NCI-H82 (cell line): ENCODE measurements around the gene MLEC.

Experiments
- DNase-seq: peaks from one replicate; lab custom pipeline; 2025; lab: John Stamatoyannopoulos, UW

Gene MLEC, protein sequence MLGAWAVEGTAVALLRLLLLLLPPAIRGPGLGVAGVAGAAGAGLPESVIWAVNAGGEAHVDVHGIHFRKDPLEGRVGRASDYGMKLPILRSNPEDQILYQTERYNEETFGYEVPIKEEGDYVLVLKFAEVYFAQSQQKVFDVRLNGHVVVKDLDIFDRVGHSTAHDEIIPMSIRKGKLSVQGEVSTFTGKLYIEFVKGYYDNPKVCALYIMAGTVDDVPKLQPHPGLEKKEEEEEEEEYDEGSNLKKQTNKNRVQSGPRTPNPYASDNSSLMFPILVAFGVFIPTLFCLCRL

DNA sequence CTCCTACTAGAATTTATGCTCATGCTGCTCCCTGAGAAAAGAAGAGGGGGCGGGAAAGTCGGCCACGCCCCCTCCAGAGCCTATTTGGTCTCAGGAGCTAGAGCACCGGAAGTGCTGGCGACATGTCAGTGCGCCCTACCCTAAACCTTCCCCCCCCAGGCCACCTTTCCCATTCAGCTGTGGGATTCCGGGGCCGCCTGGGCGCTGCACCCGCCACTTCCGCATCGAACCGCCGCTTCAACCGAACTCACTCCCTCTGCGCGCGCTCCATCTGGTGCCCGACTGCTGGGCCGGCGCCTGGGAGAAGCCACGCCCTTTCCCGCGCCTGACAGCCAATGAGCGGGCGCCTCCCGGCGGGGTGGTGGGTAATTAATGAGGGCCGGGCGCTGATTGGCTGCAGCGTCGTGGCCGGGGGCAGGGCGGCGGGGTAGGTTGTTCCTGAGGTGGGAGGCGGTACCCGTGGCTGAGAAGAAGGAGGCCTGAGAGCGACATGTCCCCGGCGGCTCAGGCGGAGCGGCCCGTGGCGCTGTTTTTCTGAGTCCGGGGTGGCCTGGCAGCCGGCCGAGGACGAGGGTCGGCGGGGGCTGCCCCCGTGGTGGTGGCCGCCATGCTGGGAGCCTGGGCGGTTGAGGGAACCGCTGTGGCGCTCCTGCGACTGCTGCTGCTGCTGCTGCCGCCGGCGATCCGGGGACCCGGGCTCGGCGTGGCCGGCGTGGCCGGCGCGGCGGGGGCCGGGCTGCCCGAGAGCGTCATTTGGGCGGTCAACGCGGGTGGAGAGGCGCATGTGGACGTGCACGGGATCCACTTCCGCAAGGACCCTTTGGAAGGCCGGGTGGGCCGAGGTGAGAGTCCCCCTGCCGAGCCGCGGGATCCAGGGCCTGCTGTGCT lies at the start of gene MLEC:
Gene MLEC, plus strand, starts transcription at position 460 of the 888 bp plus-strand sequence. Its CDS starts 148 bp downstream, at position 608.
- peak; percentile 99 for DNase-seq

DNA sequence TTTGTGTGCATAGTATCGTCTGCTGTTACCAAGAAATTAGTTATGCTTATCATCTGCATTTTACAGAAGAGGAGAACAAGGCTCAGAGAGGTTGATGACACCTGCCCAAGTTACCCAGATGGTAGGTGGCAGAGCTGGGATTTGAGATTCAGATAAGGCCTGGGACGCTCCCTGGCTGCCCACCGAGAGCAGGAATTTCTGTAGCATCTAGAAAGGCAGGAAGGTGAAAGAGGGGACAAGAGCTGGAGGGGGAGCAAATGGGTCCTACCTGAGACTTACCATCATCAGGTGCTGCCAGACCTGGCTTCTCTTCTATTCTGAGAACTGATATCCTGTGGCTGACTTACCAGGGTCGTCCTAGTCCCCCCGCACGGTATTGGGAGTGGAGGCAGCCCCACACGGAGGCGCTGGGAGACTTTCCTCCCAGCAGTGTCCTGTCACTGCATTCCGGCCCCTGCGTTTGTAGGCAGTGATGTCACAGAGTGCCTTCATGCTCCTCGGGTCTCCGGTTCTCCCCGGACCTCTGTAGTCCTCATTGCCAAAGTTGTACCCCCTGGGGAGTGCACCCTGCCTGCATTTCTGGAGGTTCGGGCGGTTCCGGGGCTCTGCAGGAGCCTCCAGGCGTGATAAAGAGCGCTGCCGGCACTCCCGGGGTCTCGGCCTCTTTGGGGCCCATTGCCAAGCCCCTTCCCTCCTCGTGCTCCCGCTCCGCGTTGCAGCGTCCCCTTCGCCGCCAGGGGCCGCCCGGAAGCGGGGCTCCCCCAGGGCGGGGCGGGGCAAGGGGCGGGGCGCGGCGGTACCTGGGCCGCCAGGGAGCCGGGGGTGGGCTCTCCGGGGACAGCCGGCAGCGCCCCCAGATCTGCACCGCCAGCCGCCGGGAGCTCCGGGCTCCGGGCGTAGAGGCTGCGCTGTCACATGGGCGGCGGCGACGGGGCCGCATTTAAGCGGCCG lies 46.9 kb upstream of the MLEC start, which contains the start of gene CABP1:
Gene CABP1, plus strand, starts transcription at position 856 of the 951 bp plus-strand sequence. Its CDS starts 60 bp downstream, at position 916.
- peak; percentile 77 for DNase-seq

DNA sequence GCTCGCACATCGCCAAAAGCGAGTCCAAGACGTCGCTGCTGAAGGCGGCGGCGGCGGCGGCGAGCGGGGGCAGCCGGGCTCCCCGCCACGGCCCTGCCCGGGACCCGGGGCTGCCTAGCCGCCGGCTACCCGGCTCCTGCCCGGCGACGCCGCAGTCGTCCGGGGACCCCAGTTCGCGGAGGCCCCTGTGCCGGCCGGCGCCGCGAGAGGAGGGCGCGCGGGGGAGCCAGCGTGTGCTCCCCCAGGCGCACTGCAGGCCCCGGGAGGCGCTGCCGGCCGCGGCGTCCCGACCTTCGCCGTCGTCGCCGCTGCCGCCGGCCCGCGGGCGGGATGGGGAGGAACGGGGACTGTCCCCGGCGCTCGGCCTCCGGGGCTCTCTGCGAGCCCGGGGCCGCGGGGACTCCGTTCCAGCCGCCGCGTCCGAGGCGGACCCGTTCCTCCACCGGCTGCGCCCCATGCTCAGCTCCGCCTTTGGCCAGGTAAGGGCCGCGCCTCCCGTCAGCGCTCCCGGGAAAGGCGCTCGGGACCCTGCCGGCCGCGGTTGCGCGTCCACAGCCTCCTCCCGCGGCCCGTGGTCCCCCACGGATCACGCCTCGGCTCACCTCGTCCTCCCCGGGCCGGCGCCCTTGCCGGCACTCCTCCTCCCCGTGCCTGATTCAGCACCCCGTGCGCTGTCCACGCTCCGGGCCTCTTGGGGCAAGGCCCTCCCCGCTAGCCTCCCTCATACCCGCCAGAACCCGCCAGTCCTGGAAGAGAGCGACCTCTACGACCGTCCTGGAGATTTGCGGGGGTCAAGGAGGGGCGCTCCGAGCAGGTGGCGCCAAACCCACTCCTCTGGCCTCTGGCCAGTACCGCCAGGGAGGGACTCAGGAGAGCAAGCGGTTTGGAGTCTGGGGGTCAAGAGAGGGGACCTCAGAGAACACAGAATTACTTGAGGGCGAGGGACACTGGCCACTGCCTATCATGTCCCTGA lies 45.8 kb upstream of the MLEC start:
- peak; percentile 27 for DNase-seq

DNA sequence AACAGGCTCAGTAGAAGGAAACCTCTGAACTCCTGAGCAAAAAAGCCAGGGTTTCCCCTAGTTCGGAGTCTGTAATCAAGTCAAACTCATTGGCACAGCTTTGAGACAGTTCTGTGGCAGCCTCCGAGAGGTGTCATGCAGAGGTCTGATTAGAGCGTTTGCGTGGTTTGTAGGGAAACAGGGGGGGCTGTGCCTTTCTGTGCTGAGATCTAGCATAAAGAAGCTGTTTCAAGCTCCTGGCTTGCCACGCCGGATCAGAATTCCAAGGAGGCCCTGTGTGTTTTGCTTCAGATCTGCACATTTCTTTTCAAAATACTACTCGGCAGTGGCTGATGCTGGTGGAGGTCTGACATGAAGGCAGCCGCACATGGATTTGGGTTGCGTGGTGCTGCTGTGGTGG lies 44.8 kb upstream of the MLEC start:
- DNase-seq = no peak

DNA sequence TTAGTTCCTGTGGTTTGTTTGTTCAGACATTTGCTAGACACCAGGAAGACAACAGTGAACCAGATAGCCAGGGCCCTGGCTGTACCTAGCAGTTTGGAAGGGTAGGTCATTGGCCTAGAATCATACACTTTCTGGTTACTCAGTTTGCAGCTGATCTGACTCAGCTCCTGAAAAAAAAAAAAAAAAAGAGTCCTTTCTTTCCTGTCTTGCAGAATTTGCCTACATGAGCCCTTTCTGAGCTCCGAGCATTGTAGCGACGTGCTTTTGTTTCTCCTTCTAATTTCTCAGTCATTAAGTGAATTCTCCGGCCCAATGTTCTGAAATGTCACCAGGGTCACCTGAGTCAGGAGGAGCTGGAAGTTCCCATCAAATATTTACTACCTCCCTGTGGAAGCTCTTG lies 44.1 kb upstream of the MLEC start:
- DNase-seq = no peak

DNA sequence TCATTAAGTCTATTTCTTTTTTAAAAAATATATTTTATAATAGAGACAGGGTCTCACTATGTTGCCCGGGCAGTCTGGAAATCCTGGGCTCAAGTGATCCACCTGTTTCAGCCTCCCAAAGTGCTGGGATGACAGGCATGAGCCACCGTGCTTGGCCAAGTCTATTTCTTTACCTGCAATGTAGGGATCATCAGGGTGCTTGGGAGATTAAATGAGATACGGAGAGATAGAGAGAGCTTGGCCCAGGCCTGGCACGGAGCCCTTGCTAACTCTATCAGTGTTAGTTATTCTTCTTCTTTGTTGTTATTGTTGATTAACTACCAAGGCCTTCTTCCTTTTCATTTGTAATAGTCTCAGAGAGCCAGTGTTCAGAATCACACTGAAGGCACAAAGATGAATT lies 43.4 kb upstream of the MLEC start:
- no peak for DNase-seq

DNA sequence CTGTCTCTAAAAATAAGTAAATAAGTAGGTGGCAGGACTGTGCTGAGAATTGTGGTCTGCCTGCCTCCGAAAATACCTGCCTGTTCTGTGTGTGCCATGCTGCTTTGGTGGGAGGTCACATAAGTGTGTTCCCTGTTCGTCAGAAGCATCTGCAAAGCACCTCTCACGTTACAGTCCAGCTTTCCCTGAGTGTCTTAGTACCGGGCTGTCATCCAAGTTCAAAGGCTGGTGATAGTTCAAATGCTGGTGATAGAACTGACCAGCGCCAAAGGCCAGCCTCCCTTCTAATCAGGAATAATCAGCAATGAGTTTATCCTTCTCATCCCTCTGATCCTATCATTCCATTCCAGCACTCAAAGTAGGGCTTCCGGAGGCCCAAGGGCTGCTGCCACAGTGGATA lies 40.9 kb upstream of the MLEC start:
- no peak for DNase-seq

DNA sequence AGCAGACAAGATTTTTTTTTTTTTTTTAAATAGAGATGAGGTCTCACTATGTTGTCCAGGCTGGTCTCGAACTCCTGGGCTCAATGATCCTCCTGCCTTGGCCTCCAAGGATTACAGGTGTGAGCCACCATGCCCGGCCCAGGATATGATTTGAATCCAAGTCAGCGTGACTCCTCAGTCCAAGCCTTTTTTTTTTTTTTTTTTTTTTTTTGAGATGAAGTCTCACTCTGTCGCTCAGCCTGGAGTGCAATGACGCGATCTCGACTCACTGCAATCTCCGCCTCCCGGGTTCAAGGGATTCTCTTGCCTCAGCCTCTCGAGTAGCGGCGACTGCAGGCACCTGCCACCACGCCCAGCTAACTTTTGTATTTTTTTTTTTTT lies 39.6 kb upstream of the MLEC start:
- DNase-seq = no peak

DNA sequence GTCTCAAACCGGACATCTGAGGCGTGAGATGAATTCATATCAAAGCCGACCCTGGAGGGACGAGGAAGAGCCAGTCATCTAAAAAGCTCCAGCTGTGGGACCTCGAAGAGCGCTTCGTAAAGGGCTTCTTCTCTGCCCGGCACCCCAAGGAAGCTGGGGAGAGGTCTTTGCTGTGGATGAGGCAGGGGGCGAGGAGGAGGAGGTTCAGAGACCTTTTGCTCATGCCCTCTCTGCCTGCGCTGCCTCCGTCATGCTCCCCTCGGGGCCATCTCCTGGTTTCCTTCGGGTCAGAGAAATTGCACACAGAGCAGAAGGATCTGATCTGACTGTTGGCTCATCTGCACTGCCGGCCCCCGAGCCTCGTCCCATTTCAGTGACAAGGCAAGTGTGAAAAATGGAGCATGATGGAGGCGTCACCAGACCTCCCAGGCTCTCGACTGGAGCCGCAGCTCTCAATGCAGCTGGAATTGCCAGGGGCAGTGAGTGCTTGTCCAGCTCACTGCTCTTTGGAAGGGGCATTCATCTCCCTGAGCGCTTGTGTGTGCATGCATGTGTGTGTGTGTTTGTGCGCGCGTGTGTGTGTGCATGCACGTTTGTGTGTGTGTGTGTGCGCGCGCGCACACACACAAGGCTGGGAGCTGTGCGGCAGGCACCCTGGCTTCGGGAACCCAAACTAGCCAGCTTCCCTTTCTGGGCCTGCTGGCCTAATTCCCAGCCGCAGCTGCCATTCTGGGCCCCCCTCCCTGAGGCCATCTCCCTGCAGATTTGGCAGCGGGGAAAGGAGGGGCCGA lies 37.3 kb upstream of the MLEC start:
- peak; percentile 94 for DNase-seq

DNA sequence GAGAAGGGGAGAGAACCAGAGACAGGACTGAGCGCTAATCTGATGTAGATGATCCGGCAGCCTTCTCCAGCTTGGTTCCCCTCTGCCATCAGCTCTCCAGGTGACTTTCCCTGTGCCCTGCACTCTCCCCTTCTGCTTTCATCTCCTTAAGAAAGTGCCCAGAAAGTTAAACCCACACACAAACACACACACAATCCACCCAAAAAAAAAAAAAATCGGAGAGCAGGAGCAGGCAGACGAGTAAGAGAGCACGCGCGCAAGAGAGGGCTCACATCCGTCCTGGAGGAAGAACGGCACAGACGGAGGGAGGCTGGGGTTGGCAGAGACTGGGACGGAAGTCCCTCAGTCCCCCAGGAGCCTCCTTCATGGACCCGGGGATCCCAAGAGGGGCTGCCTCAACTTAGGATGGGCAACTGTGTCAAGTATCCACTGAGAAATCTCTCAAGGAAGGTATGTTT lies 36.7 kb upstream of the MLEC start:
- DNase-seq = peak; percentile 46

DNA sequence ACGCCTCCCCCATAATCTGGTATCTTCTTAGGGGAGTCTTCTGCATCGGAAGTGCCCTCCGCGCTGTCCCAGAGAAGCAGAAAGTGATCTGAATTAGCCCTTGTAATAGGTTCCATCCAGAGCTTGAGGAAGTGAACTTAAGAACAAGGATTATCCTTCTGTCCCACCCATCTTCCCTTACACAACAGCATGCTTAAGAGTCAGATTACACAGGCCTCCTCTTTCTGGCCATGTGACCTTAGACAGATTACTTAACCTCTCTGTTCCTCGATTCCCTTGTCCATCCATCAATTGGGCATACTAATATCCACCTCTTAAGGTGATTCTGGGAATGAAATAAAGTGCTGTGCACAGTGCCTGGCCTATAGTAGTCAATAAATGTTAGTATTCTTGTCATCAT lies 35.1 kb upstream of the MLEC start:
- DNase-seq = peak; percentile 85

DNA sequence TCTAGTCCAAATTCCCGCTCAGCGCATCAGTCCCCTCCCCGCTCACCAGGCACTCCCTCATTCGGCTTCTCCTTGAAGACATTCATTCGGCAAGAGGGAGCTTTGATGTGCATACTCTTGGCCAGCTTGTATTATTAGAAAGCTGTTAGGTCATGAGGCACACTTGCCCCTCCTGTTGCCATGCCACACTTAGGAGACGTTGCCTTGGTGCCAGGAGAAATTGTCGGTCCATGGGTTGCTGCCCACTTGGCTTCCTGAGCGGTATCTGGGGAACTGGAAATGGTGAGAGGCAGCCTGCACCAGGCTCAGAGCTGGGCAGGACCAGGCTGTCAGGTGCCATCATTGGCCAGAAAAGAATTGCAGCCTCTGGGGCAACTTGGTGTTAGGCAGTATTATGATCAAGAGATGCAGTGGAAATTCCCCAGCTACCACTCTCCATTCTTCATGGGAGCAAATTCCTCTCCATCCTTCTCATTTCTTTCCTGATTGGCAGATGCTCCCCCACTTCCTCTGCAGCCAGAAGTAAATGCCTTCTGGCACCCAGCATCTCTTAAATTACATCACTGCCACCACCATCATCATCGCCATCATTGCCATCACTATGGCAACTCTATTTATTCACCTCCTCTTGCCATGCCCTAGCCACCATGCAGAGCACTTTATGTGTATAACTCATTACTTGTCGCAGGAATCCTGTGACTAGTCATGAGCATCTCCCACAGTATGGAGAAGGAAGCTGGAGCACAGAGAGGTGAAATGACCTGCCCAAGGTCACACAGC lies 34.1 kb upstream of the MLEC start:
- DNase-seq = no peak

DNA sequence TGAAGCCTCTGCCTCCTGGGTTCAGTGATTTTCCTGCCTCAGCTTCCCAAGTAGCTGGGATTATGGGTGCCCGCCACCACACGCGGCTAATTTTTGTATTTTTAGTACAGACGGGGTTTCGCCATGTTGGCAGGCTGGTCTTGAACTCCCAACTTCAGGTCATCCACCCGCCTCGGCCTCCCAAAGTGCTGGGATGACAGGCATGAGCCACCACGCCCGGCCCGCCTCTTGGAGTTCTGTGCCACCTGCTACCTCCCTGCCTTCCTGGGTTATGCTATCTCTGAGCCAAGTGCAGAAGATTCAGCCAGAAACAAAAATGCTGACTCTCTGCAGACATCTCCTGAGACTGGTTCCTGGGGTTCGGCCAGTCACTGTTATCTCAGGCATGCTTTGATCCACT lies 33.3 kb upstream of the MLEC start:
- DNase-seq = no peak

DNA sequence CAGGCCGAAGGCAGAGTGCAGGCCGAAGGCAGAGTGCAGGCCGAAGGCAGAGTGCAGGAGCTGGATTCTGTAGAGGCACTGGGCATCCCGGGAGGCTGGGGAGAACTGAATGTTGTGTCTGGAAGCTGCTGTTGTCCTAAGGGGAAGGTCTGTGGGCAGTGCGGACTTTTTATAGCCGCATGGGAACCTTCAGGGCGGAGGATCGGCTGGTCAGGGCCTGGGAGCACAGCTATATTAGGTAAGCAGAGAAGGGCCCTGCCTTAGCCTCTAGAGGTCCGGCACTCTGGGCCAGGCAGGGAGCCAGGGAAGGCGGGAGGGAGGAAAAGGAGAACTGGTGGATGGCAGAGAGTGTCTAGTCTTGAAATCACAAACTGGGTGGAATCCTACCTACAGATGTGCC lies 32.3 kb upstream of the MLEC start:
- no peak for DNase-seq

DNA sequence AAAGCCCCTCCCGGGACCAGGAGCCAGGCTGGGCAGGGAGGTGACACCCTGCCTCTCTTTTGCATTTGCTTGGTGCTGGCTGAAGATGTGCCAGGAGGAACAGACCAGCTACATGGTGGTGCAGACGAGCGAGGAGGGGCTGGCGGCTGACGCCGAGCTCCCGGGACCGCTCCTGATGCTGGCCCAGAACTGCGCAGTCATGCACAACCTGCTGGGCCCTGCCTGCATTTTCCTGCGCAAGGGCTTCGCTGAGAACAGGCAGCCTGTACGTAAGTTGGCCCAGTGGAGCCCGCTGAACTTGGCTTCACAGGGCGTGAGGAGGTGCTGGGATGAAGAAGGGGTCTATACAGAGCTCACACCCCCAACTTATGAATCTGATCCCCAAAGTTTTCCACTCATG lies 30.9 kb upstream of the MLEC start:
- no peak for DNase-seq

DNA sequence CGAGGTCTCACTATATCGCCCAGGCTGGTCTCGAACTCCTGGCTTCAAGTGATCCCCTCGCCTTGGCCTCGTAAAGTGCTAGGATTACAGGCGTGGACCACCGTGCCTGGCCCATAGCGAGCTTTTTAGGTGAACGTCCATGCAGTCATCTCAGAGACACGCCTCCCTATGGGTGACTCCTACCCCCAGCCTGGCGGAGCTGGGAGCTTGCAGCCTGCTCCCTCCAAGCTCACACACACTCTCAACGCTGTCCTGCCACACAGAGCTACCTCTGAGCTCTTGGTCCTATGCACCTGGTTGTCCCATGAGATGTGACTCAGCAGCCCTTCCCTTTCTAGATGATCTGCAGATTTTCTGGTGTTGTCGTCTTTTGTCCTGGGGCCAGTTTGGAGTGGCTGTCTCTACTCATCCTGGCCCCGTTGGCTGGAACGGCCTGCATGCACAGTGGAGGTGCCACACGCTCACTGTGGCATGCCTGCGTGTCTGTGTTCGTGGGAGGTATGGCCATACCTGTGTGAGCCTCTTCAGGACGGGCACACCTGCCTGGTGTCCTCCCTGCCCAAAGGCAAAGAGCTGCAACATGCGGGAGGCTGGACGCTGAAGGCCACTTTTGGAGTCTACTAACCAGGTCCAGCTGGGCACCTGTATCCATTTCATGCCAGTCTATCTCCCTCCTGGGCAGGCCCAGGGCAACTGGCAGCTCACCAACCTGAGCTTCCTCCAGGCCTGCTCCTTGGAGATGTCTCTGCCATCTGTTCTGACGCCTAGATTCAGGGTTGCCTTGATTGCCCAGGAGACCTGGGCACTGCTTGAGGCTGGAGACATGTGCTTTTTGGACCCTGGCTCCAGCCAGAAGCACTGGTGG lies 28.4 kb upstream of the MLEC start:
- DNase-seq = no peak

DNA sequence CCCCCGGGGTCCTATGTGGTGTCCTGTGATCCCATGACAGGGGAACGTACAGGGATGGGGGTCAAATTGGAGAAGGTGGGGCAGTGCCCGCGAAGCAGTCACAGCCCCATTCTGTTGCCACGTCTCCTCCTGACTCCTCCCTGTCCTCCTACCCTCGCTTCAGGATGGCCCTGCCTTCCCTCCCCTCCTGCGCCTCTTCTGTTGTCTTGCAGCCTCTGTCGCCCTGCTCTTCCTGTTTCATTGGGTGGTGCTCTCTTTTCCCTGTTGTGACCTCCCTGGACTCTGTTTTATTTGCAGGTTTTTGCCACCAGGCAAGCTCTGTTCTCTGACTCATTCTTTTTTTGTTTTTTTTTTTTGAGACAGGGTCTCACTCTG lies 27.8 kb upstream of the MLEC start:
- DNase-seq = no peak

DNA sequence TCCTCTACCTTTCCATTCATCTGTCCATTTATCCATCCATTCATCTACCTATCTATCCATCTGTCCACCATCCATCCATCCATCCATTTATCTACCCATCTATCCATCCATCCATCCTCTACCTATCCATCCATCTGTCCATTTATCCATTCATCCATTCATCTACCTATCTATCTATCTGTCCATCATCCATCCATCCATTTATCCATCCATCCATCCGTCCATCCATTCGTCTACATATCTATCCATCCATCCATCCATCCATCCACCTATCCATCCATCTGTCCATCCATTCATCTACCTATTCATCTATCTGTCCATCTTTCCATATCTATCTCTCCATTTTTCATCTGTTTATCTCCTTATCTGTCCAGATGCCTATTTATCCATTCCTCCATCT lies 25.5 kb upstream of the MLEC start:
- DNase-seq = no peak
